Measurements from ENCODE around the gene BTN3A1.

DNA sequence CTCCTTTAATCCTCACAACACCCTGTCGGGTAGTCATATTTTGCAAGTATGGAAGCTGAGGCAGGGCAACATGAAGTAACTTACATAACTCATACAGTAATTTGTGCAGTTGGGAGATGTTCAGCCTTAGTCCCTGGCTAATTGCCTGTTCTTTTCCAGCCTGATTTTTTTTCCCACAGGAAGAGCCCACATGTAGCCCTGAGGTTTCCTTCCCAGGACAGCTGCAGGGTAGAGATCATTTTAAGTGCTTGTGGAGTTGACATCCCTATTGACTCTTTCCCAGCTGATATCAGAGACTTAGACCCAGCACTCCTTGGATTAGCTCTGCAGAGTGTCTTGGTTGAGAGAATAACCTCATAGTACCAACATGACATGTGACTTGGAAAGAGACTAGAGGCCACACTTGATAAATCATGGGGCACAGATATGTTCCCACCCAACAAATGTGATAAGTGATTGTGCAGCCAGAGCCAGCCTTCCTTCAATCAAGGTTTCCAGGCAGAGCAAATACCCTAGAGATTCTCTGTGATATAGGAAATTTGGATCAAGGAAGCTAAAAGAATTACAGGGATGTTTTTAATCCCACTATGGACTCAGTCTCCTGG is 50.7 kb downstream of the BTN3A1 start:
- TF ChIP-seq, protein P1, sequence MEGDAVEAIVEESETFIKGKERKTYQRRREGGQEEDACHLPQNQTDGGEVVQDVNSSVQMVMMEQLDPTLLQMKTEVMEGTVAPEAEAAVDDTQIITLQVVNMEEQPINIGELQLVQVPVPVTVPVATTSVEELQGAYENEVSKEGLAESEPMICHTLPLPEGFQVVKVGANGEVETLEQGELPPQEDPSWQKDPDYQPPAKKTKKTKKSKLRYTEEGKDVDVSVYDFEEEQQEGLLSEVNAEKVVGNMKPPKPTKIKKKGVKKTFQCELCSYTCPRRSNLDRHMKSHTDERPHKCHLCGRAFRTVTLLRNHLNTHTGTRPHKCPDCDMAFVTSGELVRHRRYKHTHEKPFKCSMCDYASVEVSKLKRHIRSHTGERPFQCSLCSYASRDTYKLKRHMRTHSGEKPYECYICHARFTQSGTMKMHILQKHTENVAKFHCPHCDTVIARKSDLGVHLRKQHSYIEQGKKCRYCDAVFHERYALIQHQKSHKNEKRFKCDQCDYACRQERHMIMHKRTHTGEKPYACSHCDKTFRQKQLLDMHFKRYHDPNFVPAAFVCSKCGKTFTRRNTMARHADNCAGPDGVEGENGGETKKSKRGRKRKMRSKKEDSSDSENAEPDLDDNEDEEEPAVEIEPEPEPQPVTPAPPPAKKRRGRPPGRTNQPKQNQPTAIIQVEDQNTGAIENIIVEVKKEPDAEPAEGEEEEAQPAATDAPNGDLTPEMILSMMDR (IDR thresholded peaks at IDR 0.05): no peak
- TF ChIP-seq CBX8 (IDR thresholded peaks at IDR 0.05): no peak
- TF ChIP-seq, protein P2, sequence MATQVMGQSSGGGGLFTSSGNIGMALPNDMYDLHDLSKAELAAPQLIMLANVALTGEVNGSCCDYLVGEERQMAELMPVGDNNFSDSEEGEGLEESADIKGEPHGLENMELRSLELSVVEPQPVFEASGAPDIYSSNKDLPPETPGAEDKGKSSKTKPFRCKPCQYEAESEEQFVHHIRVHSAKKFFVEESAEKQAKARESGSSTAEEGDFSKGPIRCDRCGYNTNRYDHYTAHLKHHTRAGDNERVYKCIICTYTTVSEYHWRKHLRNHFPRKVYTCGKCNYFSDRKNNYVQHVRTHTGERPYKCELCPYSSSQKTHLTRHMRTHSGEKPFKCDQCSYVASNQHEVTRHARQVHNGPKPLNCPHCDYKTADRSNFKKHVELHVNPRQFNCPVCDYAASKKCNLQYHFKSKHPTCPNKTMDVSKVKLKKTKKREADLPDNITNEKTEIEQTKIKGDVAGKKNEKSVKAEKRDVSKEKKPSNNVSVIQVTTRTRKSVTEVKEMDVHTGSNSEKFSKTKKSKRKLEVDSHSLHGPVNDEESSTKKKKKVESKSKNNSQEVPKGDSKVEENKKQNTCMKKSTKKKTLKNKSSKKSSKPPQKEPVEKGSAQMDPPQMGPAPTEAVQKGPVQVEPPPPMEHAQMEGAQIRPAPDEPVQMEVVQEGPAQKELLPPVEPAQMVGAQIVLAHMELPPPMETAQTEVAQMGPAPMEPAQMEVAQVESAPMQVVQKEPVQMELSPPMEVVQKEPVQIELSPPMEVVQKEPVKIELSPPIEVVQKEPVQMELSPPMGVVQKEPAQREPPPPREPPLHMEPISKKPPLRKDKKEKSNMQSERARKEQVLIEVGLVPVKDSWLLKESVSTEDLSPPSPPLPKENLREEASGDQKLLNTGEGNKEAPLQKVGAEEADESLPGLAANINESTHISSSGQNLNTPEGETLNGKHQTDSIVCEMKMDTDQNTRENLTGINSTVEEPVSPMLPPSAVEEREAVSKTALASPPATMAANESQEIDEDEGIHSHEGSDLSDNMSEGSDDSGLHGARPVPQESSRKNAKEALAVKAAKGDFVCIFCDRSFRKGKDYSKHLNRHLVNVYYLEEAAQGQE (IDR thresholded peaks at IDR 0.05): no peak
- no peak for TF ChIP-seq RCOR1 (IDR thresholded peaks at IDR 0.05; ENCODE audit: low read depth, low read length)
- TF ChIP-seq, protein P3, sequence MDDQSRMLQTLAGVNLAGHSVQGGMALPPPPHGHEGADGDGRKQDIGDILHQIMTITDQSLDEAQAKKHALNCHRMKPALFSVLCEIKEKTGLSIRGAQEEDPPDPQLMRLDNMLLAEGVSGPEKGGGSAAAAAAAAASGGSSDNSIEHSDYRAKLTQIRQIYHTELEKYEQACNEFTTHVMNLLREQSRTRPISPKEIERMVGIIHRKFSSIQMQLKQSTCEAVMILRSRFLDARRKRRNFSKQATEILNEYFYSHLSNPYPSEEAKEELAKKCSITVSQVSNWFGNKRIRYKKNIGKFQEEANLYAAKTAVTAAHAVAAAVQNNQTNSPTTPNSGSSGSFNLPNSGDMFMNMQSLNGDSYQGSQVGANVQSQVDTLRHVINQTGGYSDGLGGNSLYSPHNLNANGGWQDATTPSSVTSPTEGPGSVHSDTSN (IDR thresholded peaks at IDR 0.05): no peak
- TF ChIP-seq PHF8 (IDR thresholded peaks at IDR 0.05; ENCODE audit: borderline replicate concordance, low read depth): no peak

Data from A549 (cell line).